ENCODE measurements around the gene IL2RG. TPM values are rescaled to one million over a fixed set of nuclear protein-coding genes. Genes with fewer than 3 reads are reported as not detected.
A peak's percentile ranks its signal among the peaks of the same experiment; 100 is the strongest.

Gene IL2RG
- total and polyA plus RNA-seq, 10 of the 15 experiments (the other 5 are each of a cell fraction or from before 2014, with no cell fraction given), result 63.9 to 686 (median 183) TPM

GRCh38 chrX:71111141-71111843 lies at the start of gene IL2RG (continued):
- TF ChIP-seq RB1 (IDR thresholded peaks at IDR 0.05; ENCODE audit: borderline replicate concordance) (no peak), PRDM15 (CRISPR knock-in tag; IDR thresholded peaks at IDR 0.05) (no peak), CBX5 (IDR thresholded peaks at IDR 0.05; ENCODE audit: low read depth) (no peak), KAT2A (conservative IDR thresholded peaks at IDR 0.05; ENCODE audit: control insufficient read depth, low read depth, low read length) (no peak), ZNF217 (IDR thresholded peaks at IDR 0.05) (no peak), ZBED1 (IDR thresholded peaks at IDR 0.05; ENCODE audit: borderline replicate concordance) (peak; percentile 48; the same call in 1 of the 2 replicates), LARP7 (IDR thresholded peaks at IDR 0.05) (no peak), ZZZ3 (IDR thresholded peaks at IDR 0.05; ENCODE audit: control insufficient read depth, insufficient read length, low read depth) (no peak), WRNIP1 (IDR thresholded peaks at IDR 0.05; ENCODE audit: borderline replicate concordance, low read depth, low read length) (no peak; the same call in none of the 2 replicates), NFXL1 (IDR thresholded peaks at IDR 0.05; ENCODE audit: borderline replicate concordance) (no peak), NFYA (IDR thresholded peaks at IDR 0.05; ENCODE audit: borderline replicate concordance, low read depth, low read length) (no peak), HDAC2 (IDR thresholded peaks at IDR 0.05) (no peak), PBX3 (IDR thresholded peaks at IDR 0.05; ENCODE audit: insufficient replicate concordance, low read depth, low read length) (no peak), POLR2A (IDR thresholded peaks at IDR 0.05; ENCODE audit: low read depth, low read length) (peak; percentile 91), E2F4 (IDR thresholded peaks at IDR 0.05; ENCODE audit: low read depth, low read length) (no peak), CTCF (IDR thresholded peaks at IDR 0.05 in 2 of 3, conservative IDR thresholded peaks at IDR 0.05 in 1 of 3; ENCODE audit: control insufficient read depth in 2 of 3, extremely low read depth in 1 of 3, insufficient read depth in 1 of 3, low read depth in 3 of 3, low read length in 3 of 3) (no peak), CEBPZ (IDR thresholded peaks at IDR 0.05; ENCODE audit: low read depth, low read length) (no peak), TARDBP (IDR thresholded peaks at IDR 0.05; ENCODE audit: borderline replicate concordance) (no peak), ZNF622 (IDR thresholded peaks at IDR 0.05) (no peak), POLR2AphosphoS5 (IDR thresholded peaks at IDR 0.05; ENCODE audit: low read length) (peak; percentile 97)

Data from GM12878 (cell line).